Ramos (cell line): ENCODE measurements around the gene ADAMTSL1.

Experiments
- in situ Hi-C: fragments of 300-500 bp; cut with MboI; formaldehyde crosslinking; loops from one replicate; pipeline ENCODE4 v1.14.3; 2022; ENCODE audit warnings: low sequenced_read_pairs; ENCODE audit not compliant: unreplicated experiment

ADAMTSL1 gene, protein sequence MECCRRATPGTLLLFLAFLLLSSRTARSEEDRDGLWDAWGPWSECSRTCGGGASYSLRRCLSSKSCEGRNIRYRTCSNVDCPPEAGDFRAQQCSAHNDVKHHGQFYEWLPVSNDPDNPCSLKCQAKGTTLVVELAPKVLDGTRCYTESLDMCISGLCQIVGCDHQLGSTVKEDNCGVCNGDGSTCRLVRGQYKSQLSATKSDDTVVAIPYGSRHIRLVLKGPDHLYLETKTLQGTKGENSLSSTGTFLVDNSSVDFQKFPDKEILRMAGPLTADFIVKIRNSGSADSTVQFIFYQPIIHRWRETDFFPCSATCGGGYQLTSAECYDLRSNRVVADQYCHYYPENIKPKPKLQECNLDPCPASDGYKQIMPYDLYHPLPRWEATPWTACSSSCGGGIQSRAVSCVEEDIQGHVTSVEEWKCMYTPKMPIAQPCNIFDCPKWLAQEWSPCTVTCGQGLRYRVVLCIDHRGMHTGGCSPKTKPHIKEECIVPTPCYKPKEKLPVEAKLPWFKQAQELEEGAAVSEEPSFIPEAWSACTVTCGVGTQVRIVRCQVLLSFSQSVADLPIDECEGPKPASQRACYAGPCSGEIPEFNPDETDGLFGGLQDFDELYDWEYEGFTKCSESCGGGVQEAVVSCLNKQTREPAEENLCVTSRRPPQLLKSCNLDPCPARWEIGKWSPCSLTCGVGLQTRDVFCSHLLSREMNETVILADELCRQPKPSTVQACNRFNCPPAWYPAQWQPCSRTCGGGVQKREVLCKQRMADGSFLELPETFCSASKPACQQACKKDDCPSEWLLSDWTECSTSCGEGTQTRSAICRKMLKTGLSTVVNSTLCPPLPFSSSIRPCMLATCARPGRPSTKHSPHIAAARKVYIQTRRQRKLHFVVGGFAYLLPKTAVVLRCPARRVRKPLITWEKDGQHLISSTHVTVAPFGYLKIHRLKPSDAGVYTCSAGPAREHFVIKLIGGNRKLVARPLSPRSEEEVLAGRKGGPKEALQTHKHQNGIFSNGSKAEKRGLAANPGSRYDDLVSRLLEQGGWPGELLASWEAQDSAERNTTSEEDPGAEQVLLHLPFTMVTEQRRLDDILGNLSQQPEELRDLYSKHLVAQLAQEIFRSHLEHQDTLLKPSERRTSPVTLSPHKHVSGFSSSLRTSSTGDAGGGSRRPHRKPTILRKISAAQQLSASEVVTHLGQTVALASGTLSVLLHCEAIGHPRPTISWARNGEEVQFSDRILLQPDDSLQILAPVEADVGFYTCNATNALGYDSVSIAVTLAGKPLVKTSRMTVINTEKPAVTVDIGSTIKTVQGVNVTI (N-terminal part only)

DNA sequence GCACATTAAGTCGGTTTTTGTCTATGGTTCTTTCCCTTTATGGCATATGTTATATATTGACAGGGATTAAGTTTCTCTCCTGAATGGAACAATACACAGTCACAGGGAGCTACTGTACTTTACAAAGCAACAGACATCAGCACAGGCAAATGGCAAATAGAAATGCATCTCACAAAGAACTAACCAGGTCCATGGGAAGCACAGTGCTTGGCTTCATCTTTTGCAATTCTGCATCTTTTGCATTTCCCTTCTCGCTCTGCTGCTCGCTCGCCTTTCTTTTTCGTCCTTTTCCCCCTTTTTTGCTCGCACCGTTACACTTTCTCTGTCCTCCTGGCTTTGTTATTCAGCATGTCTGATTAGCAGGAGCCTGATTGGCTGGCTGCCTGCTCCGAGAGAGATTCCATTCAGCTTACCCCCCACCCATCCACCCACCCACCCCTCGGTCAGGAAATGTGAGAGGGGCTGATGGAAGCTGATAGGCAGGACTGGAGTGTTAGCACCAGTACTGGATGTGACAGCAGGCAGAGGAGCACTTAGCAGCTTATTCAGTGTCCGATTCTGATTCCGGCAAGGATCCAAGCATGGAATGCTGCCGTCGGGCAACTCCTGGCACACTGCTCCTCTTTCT is at the start of gene ADAMTSL1:
ADAMTSL1 (plus strand) TSS at position 502 of the 628 bp plus-strand sequence; CDS start at position 582, 80 bp downstream.
- in situ Hi-C loops, result no loop called here

DNA sequence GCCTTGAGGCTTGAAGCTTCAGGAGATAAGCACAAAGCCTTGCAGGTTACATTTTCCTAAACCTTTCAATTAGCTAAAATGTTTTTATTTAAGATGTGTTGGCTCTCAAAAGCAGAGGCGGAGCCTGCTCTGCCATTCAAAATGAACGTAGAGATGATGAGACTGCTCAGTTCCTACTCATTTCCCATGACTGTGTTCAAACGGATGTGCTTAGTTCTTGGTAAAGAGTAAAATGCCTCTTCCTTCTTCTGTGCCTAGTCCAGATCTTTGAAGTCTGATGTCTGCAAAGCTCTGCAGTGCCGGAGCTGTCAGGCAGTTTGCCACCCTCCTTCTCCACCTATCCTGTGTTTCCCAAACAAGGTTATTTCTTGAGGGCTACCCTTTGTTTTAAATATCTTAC is 46.3 kb upstream of the ADAMTSL1 start:
- in situ Hi-C loops, result no loop called here

- in situ Hi-C loops, result no loop called here
Measured at GRCh38 chr9:18428661-18429060, 45.3 kb upstream of the ADAMTSL1 start.

- in situ Hi-C loops, result no loop called here
Measured at GRCh38 chr9:18429070-18429469, 44.9 kb upstream of the ADAMTSL1 start.

- in situ Hi-C loops, result no loop called here
Measured at GRCh38 chr9:18433620-18434019, 40.3 kb upstream of the ADAMTSL1 start.

DNA sequence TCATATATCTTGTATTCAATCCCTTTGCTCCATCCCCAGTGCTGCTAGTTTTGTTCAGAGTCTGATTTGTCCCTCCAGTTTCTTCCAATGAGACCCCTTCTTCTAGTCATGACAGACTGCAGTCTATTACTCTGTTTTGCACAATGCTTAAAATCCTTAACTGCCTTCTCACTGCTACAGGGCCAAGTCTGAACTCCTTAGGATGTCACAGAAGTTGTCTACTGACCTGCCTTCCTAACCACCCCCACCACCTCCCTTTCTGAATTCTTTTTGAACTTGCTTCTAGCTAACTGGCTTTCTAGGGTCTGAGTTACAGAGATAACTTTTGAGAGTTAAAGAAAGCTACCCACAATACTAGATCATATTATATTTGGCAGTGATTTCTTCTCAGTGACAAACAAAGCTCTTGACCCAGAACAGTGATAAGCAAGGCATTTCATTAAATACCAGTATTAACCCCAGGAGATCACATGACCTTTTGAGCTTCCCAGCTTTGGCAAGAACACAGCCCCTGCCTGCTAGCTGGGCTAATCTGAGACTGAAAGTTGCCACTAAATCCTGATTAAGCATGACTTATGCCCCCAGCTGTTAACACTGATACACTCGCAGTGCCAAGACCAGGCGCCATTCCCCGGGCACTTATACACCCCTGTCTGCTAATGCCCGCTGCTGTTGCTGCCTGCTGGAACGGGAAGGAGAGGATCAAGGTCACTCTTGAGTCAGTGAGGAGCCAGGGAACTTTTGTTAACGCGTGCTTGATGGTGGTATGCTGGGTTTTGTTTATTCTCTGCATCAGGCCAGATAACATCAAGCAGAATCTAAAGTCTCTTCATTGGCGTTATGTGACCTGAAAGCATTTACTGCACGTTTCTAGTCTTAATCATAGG is 36.4 kb upstream of the ADAMTSL1 start:
- in situ Hi-C loops, result no loop called here

DNA sequence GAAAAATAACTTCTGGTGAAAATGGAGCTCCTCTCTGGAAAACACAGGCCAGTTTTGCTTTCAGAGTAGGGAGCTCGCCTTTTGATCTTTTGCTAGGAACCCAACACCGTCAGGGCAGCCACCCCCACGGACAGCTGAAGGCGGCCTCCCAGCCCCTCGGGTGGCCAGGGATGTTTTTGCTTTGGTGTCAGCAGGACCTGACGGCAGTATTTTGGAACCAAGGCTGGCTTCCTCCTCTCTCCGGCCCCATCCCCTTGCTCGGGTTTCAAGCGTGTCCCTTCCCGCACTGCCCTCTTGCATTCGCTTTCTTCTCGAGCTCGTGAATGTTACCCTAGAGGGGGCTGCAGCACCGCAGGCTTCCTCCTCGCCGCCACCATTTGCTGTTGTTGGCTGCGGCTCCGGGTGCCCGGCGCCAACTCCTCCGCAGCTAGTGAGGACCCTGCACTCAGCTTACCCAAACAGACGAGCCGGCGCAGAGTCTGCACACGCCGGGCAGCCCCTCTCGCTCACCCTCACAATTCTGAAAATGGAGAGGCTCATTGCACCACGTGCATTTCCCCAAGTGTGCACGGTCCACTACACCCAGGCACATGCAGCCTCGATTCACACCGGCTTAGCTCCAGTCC is 35.5 kb upstream of the ADAMTSL1 start:
- in situ Hi-C loops, result no loop called here

- in situ Hi-C loops, result no loop called here
Measured at GRCh38 chr9:18438951-18439350, 35.0 kb upstream of the ADAMTSL1 start.

GRCh38 chr9:18441261-18441660 is 32.7 kb upstream of the ADAMTSL1 start:
- in situ Hi-C loops, result no loop called here

GRCh38 chr9:18442629-18443491 is 31.1 kb upstream of the ADAMTSL1 start:
- in situ Hi-C loops, result no loop called here

GRCh38 chr9:18447131-18447530 is 26.8 kb upstream of the ADAMTSL1 start:
- in situ Hi-C loops, result no loop called here

DNA sequence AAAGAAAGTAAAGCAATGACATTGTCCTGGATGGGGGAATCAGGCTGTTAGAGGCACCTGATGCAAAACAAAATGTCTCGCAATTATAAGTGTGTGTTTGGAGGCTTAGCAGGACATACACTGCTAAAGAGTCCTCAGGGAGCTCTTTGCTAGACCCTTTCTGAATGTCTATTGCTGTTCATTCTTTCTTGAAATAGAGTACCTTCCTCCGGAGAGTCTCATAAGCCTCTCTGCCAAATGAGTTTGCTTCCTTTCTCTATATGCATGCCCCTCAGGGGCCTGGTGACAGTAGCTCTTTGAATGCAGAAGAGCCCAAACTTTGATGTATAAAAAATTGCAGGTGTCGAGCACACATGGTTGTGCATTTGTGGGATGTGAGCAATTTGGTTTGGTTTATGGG is 26.4 kb upstream of the ADAMTSL1 start:
- in situ Hi-C loops, result no loop called here

GRCh38 chr9:18448101-18448500 is 25.9 kb upstream of the ADAMTSL1 start:
- in situ Hi-C loops, result no loop called here

- in situ Hi-C loops, result no loop called here
Measured at GRCh38 chr9:18451406-18451805, 22.5 kb upstream of the ADAMTSL1 start.

- in situ Hi-C loops, result no loop called here
Measured at GRCh38 chr9:18452276-18452675, 21.7 kb upstream of the ADAMTSL1 start.

GRCh38 chr9:18456624-18457237 is 17.2 kb upstream of the ADAMTSL1 start:
- in situ Hi-C loops, result no loop called here

- in situ Hi-C loops, result no loop called here
Measured at GRCh38 chr9:18457510-18457909, 16.4 kb upstream of the ADAMTSL1 start.
